Posterior cingulate gyrus (tissue), 11 donors: ENCODE data around the gene NTN1.

Experiments
- DNase-seq, 10 donors: peaks; one replicate each; pipeline versions ENCODE4 v3.0.0 to v3.0.0-alpha.2; 2020 to 2021; ENCODE audit warnings: mixed read lengths in 3 of 10
- intact Hi-C: fragments of 100-400 bp; cut with DNase I; formaldehyde crosslinking; loops from one replicate; pipeline ENCODE4 v1.15.1; 2023

NTN1 gene

DNA sequence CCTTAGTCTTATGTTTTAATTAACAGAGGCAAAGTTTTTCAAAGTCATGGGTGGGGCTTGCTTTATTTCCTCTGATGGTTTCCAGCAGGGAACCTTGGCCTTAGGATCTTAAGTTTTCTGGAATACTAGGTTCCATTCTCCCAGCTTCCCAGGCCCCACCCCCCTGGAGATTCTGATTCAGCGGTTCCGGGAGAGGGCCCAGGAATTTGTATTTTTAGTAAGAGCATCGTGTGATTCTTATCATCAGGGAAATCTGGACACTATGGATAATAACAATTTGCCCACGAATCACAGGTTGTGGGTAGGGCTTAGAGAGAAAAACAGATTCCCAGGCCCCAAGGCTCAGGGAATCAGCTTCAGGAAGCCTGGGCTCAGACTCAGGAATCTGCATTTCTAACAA, 263.6 kb downstream of the NTN1 start:
- no peak for DNase-seq
- intact Hi-C loops: no loop called here

DNA sequence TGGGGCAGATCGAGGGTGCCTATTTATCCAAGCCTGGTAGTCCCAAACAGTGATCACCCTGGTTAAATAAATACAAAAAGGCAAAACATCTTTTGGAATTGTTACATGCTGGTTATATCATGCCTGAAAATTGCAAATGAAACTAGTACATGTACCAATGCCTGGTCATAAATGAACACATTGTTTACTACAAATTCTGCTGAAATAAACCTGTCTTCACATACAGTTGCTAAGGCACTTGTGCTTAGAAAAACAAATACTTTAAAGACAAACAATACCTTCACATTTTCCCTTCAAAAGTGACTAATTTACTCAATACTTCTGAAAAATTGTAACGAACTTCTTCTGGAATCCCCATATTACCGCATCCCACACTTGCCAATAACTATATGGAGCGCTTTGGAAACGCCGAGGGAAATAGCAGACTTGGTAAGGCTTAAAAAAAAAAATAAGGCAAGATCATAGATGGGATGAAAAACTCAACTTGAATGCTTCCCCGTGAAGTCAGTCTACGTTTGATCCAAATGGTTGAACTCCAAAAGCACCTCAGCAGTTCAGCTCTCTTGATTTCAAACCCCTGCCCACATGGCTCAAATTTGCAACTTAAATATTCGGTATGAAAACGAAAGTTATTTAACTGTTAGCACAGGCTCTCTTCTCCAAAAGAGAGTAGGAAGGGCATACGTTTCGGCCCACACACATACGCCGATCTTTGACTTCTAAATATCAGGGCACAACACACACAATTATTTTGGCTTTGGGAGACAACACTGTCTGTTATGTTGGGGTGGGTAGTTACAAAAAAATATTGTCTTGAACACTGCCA, 264.5 kb downstream of the NTN1 start:
- intact Hi-C loops: no loop called here
- DNase-seq: no peak

DNA sequence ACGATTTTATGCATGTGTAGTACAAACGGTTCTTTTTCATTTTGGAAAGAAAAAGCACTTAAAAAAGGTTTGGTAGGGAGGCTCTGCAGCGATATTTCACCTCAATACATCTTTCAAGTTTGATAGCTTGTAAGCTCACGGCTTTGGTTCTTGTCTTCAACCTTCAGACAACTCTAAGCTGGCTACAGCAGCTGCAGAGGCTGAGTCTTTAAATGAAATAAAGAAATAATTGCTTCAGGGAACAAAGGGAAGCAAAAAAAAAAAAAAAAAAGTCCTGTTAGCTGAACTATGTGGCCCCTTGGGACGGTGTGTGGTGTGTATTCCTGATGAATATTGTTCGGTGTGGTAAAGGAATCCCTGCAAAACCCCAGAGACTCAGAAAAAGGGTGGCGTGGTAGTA, 265.1 kb downstream of the NTN1 start:
- no peak for DNase-seq
- intact Hi-C loops: no loop called here

DNA sequence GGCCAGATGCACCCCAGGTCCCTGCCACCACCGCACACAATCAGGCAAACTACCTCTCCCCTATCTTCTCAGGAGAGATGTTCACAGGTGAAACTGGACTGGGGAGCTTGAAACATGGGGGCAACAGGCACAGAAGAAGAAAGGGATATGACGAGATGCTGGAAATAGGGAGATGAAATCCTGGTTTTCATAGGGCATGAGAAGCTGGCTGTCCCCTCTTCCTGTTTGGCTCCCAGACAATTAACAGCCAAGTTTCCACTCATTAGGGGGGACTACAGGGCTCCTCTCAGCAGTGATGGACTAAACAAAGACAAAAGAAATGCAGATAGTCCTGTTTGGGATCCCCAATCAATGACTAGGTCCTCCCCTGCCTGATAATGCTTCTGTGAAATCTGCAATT, 266.0 kb downstream of the NTN1 start:
- intact Hi-C loops: no loop called here
- DNase-seq: no peak

DNA sequence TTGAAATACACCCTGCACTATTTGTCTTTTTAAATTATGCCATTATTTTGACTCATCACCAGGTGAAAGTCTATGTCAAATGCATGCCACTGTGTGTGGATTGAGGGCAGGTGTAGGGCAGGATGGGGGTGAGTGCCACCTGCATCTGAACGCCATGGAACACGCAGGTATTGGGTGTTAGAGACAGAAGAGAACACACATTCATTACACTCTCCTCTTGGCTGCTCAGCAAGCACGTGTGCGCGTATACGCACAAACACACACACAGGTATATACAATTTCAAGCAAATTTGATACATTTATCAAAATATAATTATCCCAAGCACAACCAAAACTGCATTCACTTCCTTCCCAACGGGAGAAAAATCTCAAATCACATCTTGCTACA, 268.9 kb downstream of the NTN1 start:
- intact Hi-C loops: no loop called here
- DNase-seq: no peak

DNA sequence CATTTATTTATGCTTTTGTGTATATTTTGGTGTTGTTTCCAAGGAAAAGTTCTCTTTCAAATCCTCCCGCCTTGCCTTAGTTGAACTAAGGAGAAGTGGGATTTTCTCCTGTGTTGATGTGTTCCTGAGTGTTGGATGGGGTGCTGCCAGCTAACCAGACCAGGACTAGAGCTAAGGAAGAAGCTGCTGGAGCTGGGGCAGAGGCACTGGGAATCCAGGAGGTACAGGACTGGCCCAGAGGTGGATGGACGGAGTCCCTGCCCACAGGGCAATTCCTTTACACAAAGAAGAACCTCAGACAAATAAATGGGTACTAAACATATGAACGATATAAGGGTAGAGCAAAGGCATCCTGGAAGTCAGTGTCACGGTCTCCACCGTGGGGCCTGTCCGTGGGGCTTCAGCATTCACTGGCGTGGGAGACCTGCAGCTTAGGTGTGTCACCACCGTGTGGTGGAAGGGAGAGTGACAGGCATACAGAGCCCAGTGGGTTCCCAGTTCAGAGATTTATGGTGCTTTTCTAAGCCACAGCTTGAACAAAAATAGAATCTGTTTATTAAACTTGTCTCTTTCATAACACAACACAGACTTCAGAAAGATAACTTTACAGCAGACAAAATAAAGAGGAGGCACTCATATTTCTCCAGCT, 270.7 kb downstream of the NTN1 start:
- intact Hi-C loops: no loop called here
- DNase-seq: peak in 7 of 10 donors; percentile 12 to 88 (median 40)

DNA sequence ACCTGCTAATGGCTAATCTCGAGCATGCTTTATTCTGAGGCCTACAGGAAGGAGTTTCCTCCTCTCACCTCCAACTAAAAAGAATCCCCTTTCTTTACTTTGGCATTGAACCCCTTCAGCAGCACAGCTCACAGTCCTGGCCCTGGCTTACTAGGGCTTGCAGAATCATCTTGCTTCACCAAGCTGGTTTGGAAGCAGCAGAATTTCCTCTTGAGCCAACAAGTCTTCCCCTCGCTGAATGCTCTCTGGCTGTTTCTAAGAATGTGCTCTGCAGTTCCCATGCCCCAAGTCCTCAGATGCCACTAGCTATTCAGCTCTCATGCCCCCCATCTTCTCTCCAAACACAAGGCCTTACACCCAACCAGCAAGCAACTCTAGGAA, 271.2 kb downstream of the NTN1 start:
- no peak for DNase-seq
- intact Hi-C loops: no loop called here
